Mesodermal cell (in vitro differentiated cells): ENCODE measurements around the gene RBM28.
"Not testable (repeated sequence)": the region's sequence is repeated elsewhere in the genome, so short reads cannot be mapped to it uniquely, and the experiment has no call there.

Source experiments
- H3K27ac ChIP-seq: 2 replicates; pipeline ENCODE4 v1.7.0; 2013; ENCODE audit warnings: mild to moderate bottlenecking, low read depth, low read length, moderate library complexity; ENCODE audit not compliant: severe bottlenecking
- H3K36me3 ChIP-seq: 2 replicates; pipeline ENCODE4 v1.7.1; 2013; ENCODE audit warnings: mild to moderate bottlenecking, low read length, moderate library complexity; ENCODE audit not compliant: control insufficient read depth, insufficient read depth
- H3K4me1 ChIP-seq: one replicate; pipeline ENCODE4 v1.7.1; 2013; ENCODE audit warnings: mild to moderate bottlenecking, low read length; ENCODE audit not compliant: insufficient read depth, control insufficient read depth, poor library complexity, severe bottlenecking
- H3K4me3 ChIP-seq: 2 replicates; pipeline ENCODE4 v1.7.0; 2013; ENCODE audit warnings: low read length, control low read depth, mild to moderate bottlenecking; ENCODE audit not compliant: insufficient read depth, poor library complexity, severe bottlenecking; ENCODE audit errors: extremely low read depth
- H3K9me3 ChIP-seq: 2 replicates; pipeline ENCODE4 v1.7.1; 2013; ENCODE audit warnings: mild to moderate bottlenecking, low read length, moderate library complexity; ENCODE audit not compliant: control insufficient read depth
- WGBS, 2 experiments: methylation state at CpG; one replicate each; pipeline ENCODE4 v1.1.5; 2013; ENCODE audit warnings: missing lambda C conversion rate in 2 of 2; ENCODE audit not compliant: insufficient coverage in 2 of 2; 5-methylcytosine and 5-hydroxymethylcytosine counted together

RBM28 gene

DNA sequence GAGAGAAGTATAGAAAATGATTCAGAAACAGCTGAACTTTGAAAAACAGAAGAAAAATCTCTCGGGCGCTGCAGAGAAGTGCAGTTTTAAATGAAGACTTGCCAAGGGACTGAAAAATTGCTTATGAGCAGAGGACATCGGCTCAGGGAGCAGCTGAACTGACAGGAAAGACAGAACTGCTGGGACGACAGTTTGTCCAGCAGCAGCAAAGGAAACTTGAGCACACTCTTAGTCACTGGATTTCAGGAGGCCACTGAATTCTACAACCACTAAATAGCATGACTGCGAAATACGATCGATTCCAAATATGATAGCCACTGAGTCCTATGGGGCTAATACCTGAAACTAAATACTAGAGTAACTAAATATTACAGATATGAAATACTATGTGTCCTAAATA lies 59.6 kb downstream of the RBM28 start:
- Histone ChIP-seq H3K9me3 (peaks cover 10% of the 10 kb centered on the region), H3K27ac (no peak overlapping the region), H3K36me3 (no peaks in the 10 kb centered on the region), H3K4me3 (no peak overlapping the region), H3K4me1 (no peaks in the 10 kb centered on the region)
- 94 to 95% methylated on average over 4 of the region's 7 CpGs for WGBS, 2 experiments

DNA sequence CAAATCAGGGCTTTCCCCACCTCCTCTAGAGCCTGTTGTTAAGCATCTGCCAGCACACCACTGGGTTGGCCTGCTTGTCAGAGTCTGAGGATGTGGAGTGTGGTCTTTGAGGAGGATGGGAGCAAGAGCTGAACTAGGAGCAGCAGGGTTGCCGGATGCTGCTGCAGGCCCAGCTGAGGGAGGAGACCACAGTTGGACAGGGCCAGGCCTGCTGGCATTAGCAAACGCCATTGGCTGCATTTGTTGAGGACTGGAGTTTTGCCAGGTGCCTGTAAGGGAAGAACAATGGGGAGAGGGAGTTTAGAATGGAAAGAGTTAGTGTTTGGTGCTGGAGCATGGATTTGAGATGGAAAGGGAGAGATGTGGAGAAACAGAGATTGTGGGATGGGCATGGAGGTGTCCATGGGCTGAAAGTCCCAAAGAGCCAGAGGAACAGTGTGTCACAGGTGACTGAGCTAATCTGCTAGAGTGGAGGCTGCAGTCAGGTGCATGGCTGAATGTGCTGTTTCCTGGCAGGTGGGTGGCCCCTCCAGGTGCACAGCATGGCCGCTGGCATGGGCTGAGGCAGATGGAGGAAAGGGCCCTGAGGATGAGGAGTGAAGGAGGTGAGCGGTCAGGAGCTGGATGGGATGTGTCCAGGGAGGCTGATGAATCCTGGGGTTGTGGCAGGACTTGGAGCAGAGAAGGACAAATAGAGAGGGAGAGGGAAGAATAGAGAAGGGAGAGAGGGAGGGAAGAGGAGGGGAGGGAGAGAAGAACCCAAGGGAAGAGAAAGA lies 61.9 kb downstream of the RBM28 start:
- Histone ChIP-seq H3K36me3 (no peaks in the 10 kb centered on the region), H3K27ac (no peak overlapping the region), H3K4me3 (no peak overlapping the region), H3K4me1 (no peaks in the 10 kb centered on the region), H3K9me3 (peaks cover 12% of the 10 kb centered on the region)
- 83 to 91% methylated on average over 4 of the region's 4 CpGs for WGBS, 2 experiments

DNA sequence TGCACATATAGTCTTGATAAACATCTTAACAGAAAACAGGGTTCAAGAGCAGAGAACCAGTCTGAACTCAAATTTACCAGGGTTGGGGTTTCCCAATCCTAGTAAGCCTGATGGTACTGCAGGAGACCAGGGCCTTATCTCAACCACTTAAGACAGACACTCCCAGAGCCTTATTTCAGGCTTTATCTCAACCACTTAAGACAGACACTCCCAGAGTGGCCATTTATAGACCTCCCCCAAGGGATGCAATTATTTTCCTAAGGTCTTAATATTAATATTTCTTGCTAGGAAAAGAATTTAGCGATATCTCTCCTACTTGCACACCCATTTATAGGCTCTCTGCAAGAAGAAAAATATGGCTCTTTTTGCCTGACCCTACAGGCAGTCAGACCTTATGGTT lies 63.3 kb downstream of the RBM28 start:
- not testable (repeated sequence) for H3K27ac ChIP-seq, H3K4me3 ChIP-seq, H3K36me3 ChIP-seq, H3K4me1 ChIP-seq
- H3K9me3 ChIP-seq, result peaks cover 12% of the 10 kb centered on the region
- WGBS, 2 experiments, result no CpG with 5 or more reads among the region's 1 CpG

DNA sequence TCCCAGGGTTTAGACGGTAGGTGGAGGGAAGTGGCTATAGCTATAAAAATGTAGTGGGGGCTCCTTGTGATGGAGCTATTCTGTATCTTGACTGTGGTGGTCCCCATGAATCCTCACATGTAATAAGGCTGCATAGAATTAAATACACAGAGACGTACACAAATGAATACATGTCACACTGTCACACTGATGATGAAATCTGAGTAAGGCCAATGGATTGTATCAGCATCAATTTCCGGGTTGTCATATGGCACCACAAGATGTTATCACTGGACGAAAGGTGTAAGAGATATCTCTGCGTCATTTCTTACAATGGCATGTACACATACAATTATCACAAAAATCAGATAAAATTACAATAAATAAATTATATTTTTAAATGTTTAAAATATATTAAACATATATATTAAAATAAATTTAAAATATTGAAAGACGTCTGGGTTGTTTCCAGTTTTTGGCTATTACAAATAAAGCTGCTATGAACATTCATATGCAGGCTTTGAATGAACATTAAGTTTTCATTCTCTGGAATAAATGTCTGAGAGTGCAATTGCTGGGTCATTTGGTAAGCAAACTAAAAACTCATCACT lies 64.5 kb downstream of the RBM28 start:
- H3K9me3 ChIP-seq, result peaks cover 12% of the 10 kb centered on the region
- no peak overlapping the region for H3K27ac ChIP-seq
- no peaks in the 10 kb centered on the region for H3K36me3 ChIP-seq
- WGBS, 2 experiments, result 88 to 95% methylated on average over 3 of the region's 6 CpGs
- H3K4me3 ChIP-seq, result no peak overlapping the region
- no peaks in the 10 kb centered on the region for H3K4me1 ChIP-seq

DNA sequence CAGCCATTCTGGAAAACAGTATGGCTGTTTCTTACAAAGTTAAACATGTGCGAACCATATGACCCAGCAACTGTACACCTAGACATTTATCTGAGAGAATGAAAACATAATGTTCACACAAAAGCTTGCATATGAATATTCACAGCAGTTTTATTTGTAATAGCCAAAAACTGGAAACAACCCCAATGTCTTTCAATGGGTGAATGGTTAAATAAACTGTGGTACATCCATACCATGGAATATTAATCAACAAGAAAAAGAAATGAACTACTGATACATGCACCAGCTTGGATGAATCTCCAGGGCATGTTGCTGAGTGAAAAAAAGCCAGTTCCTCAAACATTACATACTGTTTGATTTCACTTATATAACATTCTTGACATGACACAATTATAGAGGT lies 65.3 kb downstream of the RBM28 start:
- Histone ChIP-seq H3K4me1 (no peaks in the 10 kb centered on the region), H3K27ac (no peak overlapping the region), H3K36me3 (no peaks in the 10 kb centered on the region), H3K4me3 (no peak overlapping the region), H3K9me3 (peaks cover 12% of the 10 kb centered on the region)
- WGBS, 2 experiments, result no CpG with 5 or more reads among the region's 1 CpG

DNA sequence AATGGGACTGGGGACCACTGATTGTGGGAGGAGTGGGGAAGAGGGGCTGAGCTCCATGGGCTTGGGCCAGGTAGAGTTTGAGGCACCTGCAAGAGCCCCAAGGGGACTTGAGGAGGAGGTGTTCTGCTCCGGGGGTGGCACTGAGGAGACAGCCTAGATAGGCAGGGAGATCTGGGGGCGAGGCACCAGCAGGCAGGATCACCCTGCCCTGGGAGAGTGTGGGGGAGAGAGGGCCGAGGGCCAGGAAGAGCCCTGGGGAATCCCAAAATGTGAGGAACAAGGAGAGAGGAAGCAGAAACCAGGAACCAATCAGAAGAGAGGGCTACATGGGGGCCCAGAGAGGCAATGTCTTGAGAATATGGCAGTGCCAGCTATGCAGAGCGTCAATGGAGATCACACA lies 68.0 kb downstream of the RBM28 start:
- Histone ChIP-seq H3K27ac (no peak overlapping the region), H3K4me1 (no peaks in the 10 kb centered on the region), H3K36me3 (no peaks in the 10 kb centered on the region), H3K4me3 (no peak overlapping the region), H3K9me3 (peaks cover 10% of the 10 kb centered on the region)
- 87 to 90% methylated on average over 3 to 4 of the region's 4 CpGs for WGBS, 2 experiments

DNA sequence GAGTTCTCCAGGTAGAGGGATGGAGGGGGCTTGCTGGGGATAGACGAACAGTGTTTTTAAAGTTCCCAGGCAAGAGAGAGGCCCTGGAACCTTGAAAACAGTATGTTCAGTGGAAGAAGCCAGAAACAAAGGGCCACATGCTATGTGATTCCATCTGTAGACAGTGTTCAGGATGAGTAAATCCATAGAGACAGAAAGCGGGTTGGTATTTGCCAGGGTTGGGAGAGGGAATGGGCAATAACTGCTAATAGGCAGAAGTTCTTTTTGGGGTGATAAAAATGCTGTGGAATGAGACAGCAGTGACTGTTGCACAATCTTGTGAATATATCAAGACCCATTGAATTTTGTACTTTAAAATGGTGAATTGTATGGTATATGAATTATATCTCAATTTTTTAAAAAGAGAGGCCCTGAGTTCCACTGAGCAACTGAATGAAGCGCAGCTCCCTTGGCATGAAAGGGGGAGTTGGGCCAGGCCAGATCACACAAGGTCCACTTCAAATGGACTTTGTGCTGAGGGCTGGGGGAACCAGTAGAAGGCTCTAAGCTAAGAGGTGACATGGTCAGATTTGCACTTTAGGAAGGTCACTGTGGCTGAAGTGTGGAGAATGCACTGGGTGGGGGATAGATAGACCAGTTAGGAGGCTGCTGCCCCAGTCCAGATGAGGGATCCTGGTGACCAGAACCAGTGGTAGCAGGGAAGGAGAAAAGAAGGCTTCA lies 68.7 kb downstream of the RBM28 start:
- Histone ChIP-seq H3K36me3 (no peaks in the 10 kb centered on the region), H3K4me3 (no peak overlapping the region), H3K27ac (no peak overlapping the region), H3K4me1 (no peaks in the 10 kb centered on the region), H3K9me3 (peaks cover 4% of the 10 kb centered on the region)
- 60 to 67% methylated on average over 3 of the region's 3 CpGs for WGBS, 2 experiments

DNA sequence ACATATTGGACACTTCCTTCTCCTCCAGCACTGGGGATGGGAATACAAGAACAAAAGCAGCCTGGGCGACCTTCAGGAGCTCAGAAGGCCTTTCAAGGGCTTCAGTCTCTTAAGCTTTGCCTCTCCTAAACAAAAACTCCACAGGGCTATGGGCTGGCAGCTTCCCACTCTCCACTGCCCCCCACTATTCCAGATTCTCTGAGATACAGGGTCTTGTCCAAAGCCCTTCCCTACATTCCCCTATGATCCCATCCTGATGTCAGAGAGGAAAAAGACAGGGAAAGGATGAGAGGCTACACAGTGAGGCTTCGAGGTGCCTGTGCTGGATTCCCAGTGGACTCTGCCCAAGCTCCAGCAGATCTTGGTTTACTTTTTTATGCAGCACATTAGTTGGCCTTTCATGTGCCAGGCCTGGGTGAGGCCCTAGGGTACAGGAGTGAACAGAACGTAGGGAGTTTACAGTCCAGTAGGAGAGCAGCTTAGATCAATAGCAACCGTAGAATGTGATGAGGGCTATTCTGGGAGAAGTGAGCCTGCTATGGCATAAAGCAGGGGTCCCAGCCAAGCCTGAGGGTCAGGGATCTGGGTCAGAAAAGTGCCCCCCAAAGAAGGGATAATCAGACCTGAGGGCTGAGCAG lies 69.3 kb downstream of the RBM28 start:
- Histone ChIP-seq H3K9me3 (peaks cover 3% of the 10 kb centered on the region), H3K27ac (no peak overlapping the region), H3K4me3 (no peak overlapping the region), H3K4me1 (no peaks in the 10 kb centered on the region), H3K36me3 (no peaks in the 10 kb centered on the region)
- 78 to 88% methylated on average over 3 of the region's 4 CpGs for WGBS, 2 experiments

DNA sequence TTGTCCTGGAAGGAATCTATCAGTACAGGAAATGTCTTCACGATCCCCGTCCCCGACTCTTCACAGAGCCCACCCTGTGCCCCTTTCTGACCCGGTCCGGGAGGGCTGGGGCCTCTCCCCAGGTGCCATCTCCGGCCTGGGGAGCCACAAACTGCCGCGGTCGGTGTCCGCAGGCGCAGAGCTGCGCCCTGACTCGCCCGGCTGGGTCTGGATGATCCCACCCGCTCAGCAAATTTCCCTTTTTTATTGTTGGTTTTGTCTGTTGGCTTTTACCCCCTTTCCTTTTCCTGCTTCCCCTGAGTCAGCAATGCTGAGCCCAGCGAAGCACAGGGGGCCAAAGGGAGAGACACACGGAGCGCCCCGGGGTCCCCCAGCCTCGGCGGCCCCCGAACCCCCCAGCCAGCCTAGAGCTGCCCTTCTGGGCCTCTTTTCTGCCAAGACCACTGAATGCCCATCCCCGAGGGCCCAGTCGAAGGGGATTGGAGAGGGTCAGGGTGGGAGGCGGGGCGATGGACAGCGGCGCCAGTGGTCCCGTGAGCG lies 71.7 kb downstream of the RBM28 start:
- WGBS, 2 experiments, result 94 to 96% methylated on average over 21 to 25 of the region's 30 CpGs

DNA sequence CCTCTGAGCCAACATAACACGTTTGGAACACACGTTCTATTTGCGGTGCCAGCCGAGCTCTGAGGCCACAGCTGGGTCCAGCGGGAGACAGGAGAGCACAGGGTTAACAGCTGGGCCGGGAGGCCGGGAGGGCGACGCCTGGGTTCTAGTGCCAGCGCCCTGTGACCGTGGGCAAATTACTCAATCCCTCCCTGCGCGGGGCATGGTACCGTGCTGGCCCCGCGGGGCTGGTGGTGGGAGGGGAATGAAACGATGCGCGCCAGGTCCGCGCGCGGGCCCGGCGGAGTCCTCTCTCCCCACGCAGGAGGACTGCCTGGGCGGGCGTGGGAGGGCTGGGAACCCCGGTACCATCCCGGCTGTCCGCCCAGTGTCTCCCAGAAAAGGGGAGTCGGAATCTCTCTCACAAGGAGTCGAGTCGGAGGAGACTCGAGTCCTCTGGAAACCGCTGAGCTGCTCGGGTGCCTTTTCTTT lies 72.2 kb downstream of the RBM28 start:
- 95 to 96% methylated on average over 37 of the region's 37 CpGs for WGBS, 2 experiments
- Histone ChIP-seq H3K4me1 (peaks cover 14% of the 10 kb centered on the region), H3K27ac (no peak overlapping the region), H3K9me3 (no peaks in the 10 kb centered on the region), H3K4me3 (no peak overlapping the region), H3K36me3 (no peaks in the 10 kb centered on the region)

More for the DNA sequence above, 71.7 kb downstream of the RBM28 start:
- no peaks in the 10 kb centered on the region for H3K9me3 ChIP-seq
- no peak overlapping the region for H3K27ac ChIP-seq
- H3K4me1 ChIP-seq, result peaks cover 8% of the 10 kb centered on the region
- H3K36me3 ChIP-seq, result no peaks in the 10 kb centered on the region
- no peak overlapping the region for H3K4me3 ChIP-seq
